GM12892 (cell line): Measurements from ENCODE around the gene C5orf15.

Experiments
- POLR2A ChIP-seq: IDR thresholded peaks from 2 replicates; pipeline ENCODE4 v1.6.1; 2011; ENCODE audit warnings: low read depth, low read length, control low read depth
- POLR2AphosphoS5 ChIP-seq: IDR thresholded peaks from 2 replicates; pipeline ENCODE4 v1.6.1; 2011; ENCODE audit warnings: low read depth, low read length, control low read depth
- TAF1 ChIP-seq: IDR thresholded peaks from 2 replicates; pipeline ENCODE4 v1.6.1; 2011; ENCODE audit warnings: low read depth, mild to moderate bottlenecking, control low read depth, low read length, borderline replicate concordance

- TF ChIP-seq POLR2A (no peak), POLR2AphosphoS5 (no peak), TAF1 (no peak)
These were observed 29.6 kb upstream of the C5orf15 start for GRCh38 chr5:133998042-133998441.
